Astrocyte of the cerebellum (primary cell): ENCODE data around the gene SCN4A.

Experiments used
- DNase-seq: peaks from one replicate; pipeline ENCODE4 v3.0.0-alpha.2; 2011; ENCODE audit warnings: low read depth
- H3K4me3 ChIP-seq: 2 replicates; pipeline ENCODE4 v1.5.1; 2011; ENCODE audit warnings: mild to moderate bottlenecking, low read depth, low read length, moderate library complexity
- in situ Hi-C: cut with HindIII; loops from 2 replicates; pipeline ENCODE4 v1.10.0; 2017; ENCODE audit warnings: low sequenced_read_pairs
- TF ChIP-seq, protein P1 (sequence below): IDR thresholded peaks from 2 replicates; pipeline ENCODE4 v1.5.1; 2012; ENCODE audit warnings: low read length, low read depth, moderate library complexity, mild to moderate bottlenecking; ENCODE audit errors: missing control alignments

SCN4A gene

DNA sequence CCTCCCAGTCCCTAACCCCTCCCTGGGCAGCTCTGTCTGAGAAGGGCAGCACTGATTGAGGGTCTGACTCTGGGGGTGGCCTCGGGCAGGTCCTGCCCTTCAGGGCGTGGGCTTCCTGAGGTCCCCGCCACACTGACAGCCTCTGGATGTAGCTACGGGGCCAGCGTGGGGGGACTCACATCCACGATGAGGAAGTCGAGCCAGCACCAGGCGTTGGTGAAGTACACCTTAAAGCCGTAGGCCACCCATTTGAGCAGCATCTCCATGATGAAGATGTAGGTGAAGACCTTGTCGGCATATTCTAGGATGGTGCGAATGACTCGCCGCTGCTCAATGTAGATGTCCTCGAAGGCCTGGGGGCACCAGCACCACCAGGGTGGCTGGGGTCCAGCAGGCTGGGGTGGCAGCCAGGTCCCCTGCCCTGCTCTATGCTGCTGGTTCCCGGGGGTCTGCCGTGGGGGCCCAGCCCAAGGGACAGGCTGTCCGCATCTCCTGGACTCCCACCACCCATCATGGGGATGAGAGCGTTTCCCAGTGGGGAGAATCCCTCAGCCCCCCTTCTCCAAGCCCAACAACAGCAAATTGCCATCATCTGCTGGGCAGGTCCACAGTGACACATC lies 24.9 kb downstream of the SCN4A start:
- TF ChIP-seq, protein P1, sequence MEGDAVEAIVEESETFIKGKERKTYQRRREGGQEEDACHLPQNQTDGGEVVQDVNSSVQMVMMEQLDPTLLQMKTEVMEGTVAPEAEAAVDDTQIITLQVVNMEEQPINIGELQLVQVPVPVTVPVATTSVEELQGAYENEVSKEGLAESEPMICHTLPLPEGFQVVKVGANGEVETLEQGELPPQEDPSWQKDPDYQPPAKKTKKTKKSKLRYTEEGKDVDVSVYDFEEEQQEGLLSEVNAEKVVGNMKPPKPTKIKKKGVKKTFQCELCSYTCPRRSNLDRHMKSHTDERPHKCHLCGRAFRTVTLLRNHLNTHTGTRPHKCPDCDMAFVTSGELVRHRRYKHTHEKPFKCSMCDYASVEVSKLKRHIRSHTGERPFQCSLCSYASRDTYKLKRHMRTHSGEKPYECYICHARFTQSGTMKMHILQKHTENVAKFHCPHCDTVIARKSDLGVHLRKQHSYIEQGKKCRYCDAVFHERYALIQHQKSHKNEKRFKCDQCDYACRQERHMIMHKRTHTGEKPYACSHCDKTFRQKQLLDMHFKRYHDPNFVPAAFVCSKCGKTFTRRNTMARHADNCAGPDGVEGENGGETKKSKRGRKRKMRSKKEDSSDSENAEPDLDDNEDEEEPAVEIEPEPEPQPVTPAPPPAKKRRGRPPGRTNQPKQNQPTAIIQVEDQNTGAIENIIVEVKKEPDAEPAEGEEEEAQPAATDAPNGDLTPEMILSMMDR = no peak
- no peak overlapping the region for H3K4me3 ChIP-seq
- in situ Hi-C loops = no loop called here
- DNase-seq = no peak

DNA sequence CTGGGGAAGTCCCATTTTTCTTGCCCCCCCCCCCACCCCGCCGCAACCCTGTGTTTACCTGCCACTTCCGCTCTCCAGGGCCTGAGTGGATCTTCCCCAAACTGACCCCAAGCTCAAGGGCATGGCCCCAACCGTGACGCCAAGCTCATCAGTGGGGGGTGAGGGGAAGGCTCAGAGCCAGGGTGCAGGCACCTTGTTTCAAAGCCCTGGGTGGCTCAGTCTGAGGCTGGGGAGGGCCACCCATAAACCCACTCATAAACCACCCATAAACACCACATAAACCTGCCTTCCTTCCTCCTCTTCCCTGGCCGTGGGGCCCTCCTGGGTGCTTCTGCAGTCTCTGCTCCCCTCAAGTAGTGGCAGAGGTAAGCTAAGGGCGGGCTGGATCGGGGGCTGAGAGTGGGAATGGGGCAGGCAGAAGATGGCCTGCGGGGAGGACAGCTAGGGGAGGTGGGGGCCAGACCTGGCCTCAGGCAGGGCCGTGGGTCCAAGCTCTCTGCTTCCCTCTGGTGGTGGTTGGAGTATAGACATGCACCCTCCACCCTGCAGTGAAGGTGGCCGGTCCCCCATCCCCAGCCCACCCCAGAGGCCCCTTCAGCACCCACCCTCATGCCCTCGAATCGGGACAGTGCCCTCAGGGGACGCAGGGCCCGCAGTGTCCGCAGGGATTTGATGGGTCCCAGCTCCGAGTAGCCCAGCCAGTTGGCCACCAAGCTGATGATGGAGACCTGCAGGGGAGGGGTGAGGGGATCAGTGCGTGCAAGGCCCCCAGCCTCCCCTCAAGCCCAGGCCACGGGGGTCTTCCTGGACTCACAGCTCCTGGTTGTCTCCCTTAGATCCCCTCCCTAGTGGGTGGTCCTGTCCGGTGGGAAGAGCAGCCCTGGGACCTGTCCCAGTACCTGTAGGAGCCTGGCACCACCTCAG lies 26.0 kb downstream of the SCN4A start:
- no peak overlapping the region for H3K4me3 ChIP-seq
- no peak for DNase-seq
- in situ Hi-C loops = no loop called here
- TF ChIP-seq, protein P1 = peak; percentile 65

DNA sequence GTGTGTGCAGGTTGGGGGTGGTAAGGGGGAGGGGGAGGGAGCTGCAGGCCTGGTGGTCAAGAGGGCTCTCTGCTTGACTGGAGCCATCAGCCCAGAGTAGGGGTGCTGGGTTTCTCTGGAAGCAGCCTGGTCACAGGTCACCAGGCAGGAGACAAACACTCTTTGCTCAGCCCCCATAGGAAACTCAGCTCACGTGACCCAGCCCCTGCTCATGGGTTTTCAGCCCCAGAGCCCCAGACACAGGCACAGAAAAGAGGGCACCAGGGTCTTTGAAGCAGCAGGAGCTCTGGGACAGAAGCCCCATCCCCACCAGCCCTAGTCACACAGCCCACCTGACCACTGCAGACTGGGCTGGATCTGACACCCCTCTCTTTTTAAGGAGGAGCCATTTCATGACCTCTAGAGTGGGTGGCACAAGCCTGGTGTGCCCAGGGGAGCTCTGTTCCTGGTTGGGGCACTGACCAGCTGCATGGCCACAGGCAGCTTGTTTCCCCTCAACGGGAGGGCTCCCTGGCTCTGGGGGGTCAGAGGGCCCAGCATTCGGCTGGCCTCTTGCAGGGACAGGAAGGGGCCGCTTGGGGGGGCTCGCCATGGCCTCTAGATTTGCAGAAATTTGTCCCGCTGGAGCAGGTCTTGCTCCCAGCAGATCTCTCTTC lies 26.8 kb downstream of the SCN4A start:
- TF ChIP-seq, protein P1 = no peak
- in situ Hi-C loops = no loop called here
- no peak for DNase-seq
- no peak overlapping the region for H3K4me3 ChIP-seq

GRCh38 chr17:63944736-63945499 lies 27.8 kb downstream of the SCN4A start:
- no peak overlapping the region for H3K4me3 ChIP-seq
- TF ChIP-seq, protein P1 = no peak
- in situ Hi-C loops = loop anchor here (5.0 kb wide), 1 partner anchor 72 kb away; no protein-coding TSS in a partner anchor
- no peak for DNase-seq

GRCh38 chr17:63943745-63944144 lies 29.0 kb downstream of the SCN4A start:
- TF ChIP-seq, protein P1 = no peak
- in situ Hi-C loops = loop anchor here (5.0 kb wide), 1 partner anchor 74 kb away; no protein-coding TSS in a partner anchor

More at GRCh38 chr17:63943745-63944144, 29.0 kb downstream of the SCN4A start:
- DNase-seq = no peak
- H3K4me3 ChIP-seq = no peak overlapping the region
